BLaER1 (cell line): Measurements from ENCODE around the gene THBS2.
"Not testable (repeated sequence)": the region's sequence is repeated elsewhere in the genome, so short reads cannot be mapped to it uniquely, and the experiment has no call there.

Experiments
- H3K27ac ChIP-seq: shearing (Covaris generic); formaldehyde crosslinking; 2 replicates; pipeline ENCODE4 v1.8.1; 2022
- H3K27me3 ChIP-seq: shearing (Covaris generic); formaldehyde crosslinking; 2 replicates; pipeline ENCODE4 v1.8.1; 2022
- H3K36me3 ChIP-seq: shearing (Covaris generic); formaldehyde crosslinking; 2 replicates; pipeline ENCODE4 v1.8.1; 2022
- H3K4me1 ChIP-seq: shearing (Covaris generic); formaldehyde crosslinking; 2 replicates; pipeline ENCODE4 v1.8.1; 2022
- H3K4me2 ChIP-seq: shearing (Covaris generic); formaldehyde crosslinking; 2 replicates; pipeline ENCODE4 v1.8.1; 2022
- H3K4me3 ChIP-seq: shearing (Covaris generic); formaldehyde crosslinking; 2 replicates; pipeline ENCODE4 v1.8.1; 2022
- H3K9ac ChIP-seq: shearing (Covaris generic); formaldehyde crosslinking; 2 replicates; pipeline ENCODE4 v1.8.1; 2022
- H3K9me3 ChIP-seq: shearing (Covaris generic); formaldehyde crosslinking; 2 replicates; pipeline ENCODE4 v1.8.1; 2022
- H4K20me1 ChIP-seq: shearing (Covaris generic); formaldehyde crosslinking; 2 replicates; pipeline ENCODE4 v1.8.1; 2022
- Cebpa-rat ChIP-seq: shearing (Covaris generic); IDR thresholded peaks from 2 replicates; pipeline ENCODE4 v1.8.1; 2022

Gene THBS2

GRCh38 chr6:169225131-169225576 is 28.5 kb downstream of the THBS2 start:
- H3K27ac ChIP-seq: no peak overlapping the region
- no peak overlapping the region for H3K9ac ChIP-seq
- H3K4me3 ChIP-seq: no peak overlapping the region
- no peaks in the 10 kb centered on the region for H3K36me3 ChIP-seq
- H3K27me3 ChIP-seq: no peaks in the 10 kb centered on the region
- no peaks in the 10 kb centered on the region for H4K20me1 ChIP-seq
- no peaks in the 10 kb centered on the region for H3K4me1 ChIP-seq
- H3K9me3 ChIP-seq: peaks cover 23% of the 10 kb centered on the region
- H3K4me2 ChIP-seq: no peak overlapping the region
- no peak for TF ChIP-seq Cebpa-rat

GRCh38 chr6:169224716-169225115 is 28.9 kb downstream of the THBS2 start:
- H3K27me3 ChIP-seq: no peaks in the 10 kb centered on the region
- H3K27ac ChIP-seq: no peak overlapping the region

GRCh38 chr6:169224185-169224695 is 29.4 kb downstream of the THBS2 start:
- Histone ChIP-seq H3K9me3 (peaks cover 23% of the 10 kb centered on the region), H3K36me3 (no peaks in the 10 kb centered on the region)

More at GRCh38 chr6:169224716-169225115, 28.9 kb downstream of the THBS2 start:
- Histone ChIP-seq H3K4me3 (no peak overlapping the region), H3K9ac (no peak overlapping the region), H3K4me2 (no peak overlapping the region), H4K20me1 (no peaks in the 10 kb centered on the region), H3K36me3 (no peaks in the 10 kb centered on the region), H3K4me1 (no peaks in the 10 kb centered on the region), H3K9me3 (peaks cover 23% of the 10 kb centered on the region)
- TF ChIP-seq Cebpa-rat: no peak

DNA sequence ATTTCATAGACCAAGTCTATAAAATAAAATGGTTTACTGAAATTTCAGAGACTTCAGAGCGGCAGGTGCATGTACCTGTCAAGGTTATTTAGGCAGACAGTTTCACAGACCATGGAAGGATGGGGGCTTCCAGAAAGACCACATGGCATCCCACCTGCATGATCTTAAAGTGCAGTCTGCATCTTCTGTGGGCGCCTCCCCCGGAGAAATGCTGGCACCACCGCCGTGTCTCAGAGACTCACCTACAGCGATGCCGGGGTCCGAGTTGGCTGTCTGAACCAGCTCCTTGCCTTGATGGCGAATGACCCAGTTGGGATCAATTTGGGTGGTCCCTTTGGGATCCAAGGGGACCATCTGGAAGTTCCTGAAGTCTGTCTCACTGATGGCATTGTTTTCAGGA is 30.6 kb downstream of the THBS2 start:
- H3K27me3 ChIP-seq: no peaks in the 10 kb centered on the region
- no peak overlapping the region for H3K27ac ChIP-seq

More at GRCh38 chr6:169224185-169224695, 29.4 kb downstream of the THBS2 start:
- Histone ChIP-seq H3K9ac (no peak overlapping the region), H3K27ac (no peak overlapping the region), H3K4me3 (no peak overlapping the region), H4K20me1 (no peaks in the 10 kb centered on the region), H3K4me1 (no peaks in the 10 kb centered on the region), H3K27me3 (no peaks in the 10 kb centered on the region), H3K4me2 (no peak overlapping the region)
- no peak for TF ChIP-seq Cebpa-rat

GRCh38 chr6:169222126-169222525 is 31.5 kb downstream of the THBS2 start:
- TF ChIP-seq Cebpa-rat: no peak
- Histone ChIP-seq H3K9me3 (peaks cover 23% of the 10 kb centered on the region), H3K27ac (no peak overlapping the region), H3K9ac (no peak overlapping the region), H3K27me3 (no peaks in the 10 kb centered on the region), H3K4me3 (no peak overlapping the region), H3K36me3 (no peaks in the 10 kb centered on the region), H4K20me1 (no peaks in the 10 kb centered on the region), H3K4me1 (no peaks in the 10 kb centered on the region), H3K4me2 (no peak overlapping the region)

More for the DNA sequence above, 30.6 kb downstream of the THBS2 start:
- Histone ChIP-seq H3K9ac (no peak overlapping the region), H3K4me3 (no peak overlapping the region), H3K9me3 (peaks cover 23% of the 10 kb centered on the region), H4K20me1 (no peaks in the 10 kb centered on the region), H3K4me2 (no peak overlapping the region), H3K36me3 (no peaks in the 10 kb centered on the region), H3K4me1 (no peaks in the 10 kb centered on the region)
- no peak for TF ChIP-seq Cebpa-rat

DNA sequence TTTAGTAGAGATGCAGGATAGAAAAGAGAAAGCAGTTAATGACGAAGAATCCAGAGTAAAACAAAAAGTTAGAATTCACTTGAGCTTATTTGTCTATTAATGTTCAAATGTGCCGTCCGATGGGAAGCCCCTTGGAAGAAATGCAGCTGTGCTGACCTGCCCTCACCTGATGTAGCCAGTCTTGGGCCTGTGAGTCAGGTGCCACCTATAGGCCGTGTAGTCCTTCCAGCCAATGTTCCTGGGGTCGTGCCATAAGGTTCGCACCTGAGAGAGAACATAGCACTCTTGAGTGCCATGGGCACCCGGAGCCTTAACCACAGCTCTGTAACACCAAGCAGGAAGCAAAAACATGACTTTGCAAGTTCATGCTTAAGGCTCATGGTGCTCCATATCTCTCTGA is 32.4 kb downstream of the THBS2 start:
- no peak for TF ChIP-seq Cebpa-rat
- Histone ChIP-seq H3K4me1 (no peaks in the 10 kb centered on the region), H3K4me3 (no peak overlapping the region), H3K4me2 (no peak overlapping the region), H3K27ac (no peak overlapping the region), H3K9me3 (peaks cover 23% of the 10 kb centered on the region), H3K9ac (no peak overlapping the region), H3K27me3 (no peaks in the 10 kb centered on the region), H4K20me1 (no peaks in the 10 kb centered on the region), H3K36me3 (no peaks in the 10 kb centered on the region)

DNA sequence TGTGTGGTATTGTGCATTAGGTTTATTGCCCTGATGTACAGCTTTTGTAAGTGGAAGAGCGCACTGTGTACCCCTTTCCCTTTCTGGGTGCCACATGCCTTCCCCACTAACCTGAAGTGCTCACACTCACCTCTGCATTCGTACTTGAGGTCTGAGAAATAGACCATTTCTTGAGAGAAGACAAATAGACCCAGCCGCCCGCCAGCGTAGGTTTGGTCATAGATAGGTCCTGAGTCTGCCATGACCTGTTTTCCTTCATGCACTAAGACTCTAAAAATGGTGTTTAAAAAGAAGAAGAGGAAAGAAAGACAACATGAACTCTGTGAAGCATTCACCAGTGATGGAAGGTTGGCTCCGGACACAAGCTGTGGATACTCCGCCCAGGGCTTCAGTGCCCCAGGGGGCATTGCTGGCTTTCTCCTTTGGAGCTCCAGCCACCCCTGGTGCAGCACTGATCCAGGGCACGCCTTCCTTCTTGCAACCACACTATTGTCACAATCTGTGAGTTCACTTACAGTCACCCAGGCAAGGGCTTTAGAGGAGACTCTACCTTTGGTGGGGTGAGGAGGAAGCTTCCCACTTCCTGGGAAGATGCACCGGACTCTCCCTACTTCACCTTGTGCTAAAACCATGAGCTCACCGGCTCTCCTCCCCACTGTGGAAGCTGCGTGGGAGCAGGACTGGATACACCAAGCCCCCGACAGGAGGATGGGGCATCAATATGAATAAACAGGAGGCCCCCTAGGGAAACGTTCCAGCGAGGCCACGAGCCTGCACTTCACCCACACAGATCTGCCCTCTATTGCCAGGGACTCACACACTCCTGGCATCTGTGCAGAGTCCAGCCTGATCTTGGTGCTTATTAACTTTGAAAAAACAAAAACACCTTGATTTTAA is 33.3 kb downstream of the THBS2 start:
- H3K27ac ChIP-seq: no peak overlapping the region
- H3K27me3 ChIP-seq: no peaks in the 10 kb centered on the region
- no peaks in the 10 kb centered on the region for H4K20me1 ChIP-seq
- H3K9ac ChIP-seq: no peak overlapping the region
- H3K36me3 ChIP-seq: no peaks in the 10 kb centered on the region
- TF ChIP-seq Cebpa-rat: no peak
- H3K4me3 ChIP-seq: no peak overlapping the region
- no peak overlapping the region for H3K4me2 ChIP-seq
- no peaks in the 10 kb centered on the region for H3K4me1 ChIP-seq
- H3K9me3 ChIP-seq: peaks cover 23% of the 10 kb centered on the region

DNA sequence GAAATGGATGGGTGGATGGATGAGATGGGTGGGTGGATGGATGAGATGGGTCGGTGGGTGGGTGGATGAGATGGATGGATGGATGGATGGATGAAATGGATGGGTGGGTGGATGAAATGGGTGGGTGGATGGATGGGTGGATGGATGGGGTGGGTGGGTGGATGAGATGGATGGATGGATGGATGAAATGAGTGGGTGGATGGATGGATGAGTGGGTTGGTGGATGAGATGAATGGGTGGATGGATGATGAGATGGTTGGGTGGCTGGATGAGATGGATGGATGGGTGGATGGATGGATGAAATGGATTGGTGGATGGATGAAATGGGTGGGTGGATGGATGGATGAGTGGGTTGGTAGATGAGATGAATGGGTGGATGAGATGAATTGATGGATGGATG is 35.7 kb downstream of the THBS2 start:
- no peak for TF ChIP-seq Cebpa-rat
- peaks cover 31% of the 10 kb centered on the region for H3K9me3 ChIP-seq
- H3K27ac ChIP-seq: no peak overlapping the region
- H3K9ac ChIP-seq: no peak overlapping the region
- H3K36me3 ChIP-seq: no peaks in the 10 kb centered on the region
- H3K27me3 ChIP-seq: no peaks in the 10 kb centered on the region
- H3K4me2 ChIP-seq: no peak overlapping the region
- H3K4me1 ChIP-seq: no peaks in the 10 kb centered on the region
- H3K4me3 ChIP-seq: no peak overlapping the region
- no peaks in the 10 kb centered on the region for H4K20me1 ChIP-seq

GRCh38 chr6:169216830-169217229 is 36.8 kb downstream of the THBS2 start:
- Histone ChIP-seq H3K4me3 (no peak overlapping the region), H4K20me1 (no peaks in the 10 kb centered on the region), H3K4me1 (no peaks in the 10 kb centered on the region), H3K27ac (no peak overlapping the region), H3K36me3 (no peaks in the 10 kb centered on the region), H3K9me3 (peaks cover 20% of the 10 kb centered on the region), H3K9ac (no peak overlapping the region), H3K4me2 (no peak overlapping the region), H3K27me3 (no peaks in the 10 kb centered on the region)
- TF ChIP-seq Cebpa-rat: no peak

- H4K20me1 ChIP-seq: no peaks in the 10 kb centered on the region
- H3K9me3 ChIP-seq: peaks cover 13% of the 10 kb centered on the region; the same call in 1 of the 2 replicates
- H3K36me3 ChIP-seq: no peaks in the 10 kb centered on the region
- H3K9ac ChIP-seq: no peak overlapping the region
- H3K27ac ChIP-seq: no peak overlapping the region
- H3K4me3 ChIP-seq: no peak overlapping the region
- H3K4me2 ChIP-seq: no peak overlapping the region
- no peak for TF ChIP-seq Cebpa-rat
- H3K27me3 ChIP-seq: no peaks in the 10 kb centered on the region
- peaks cover 10% of the 10 kb centered on the region for H3K4me1 ChIP-seq
Observed at GRCh38 chr6:169215201-169215681, 38.4 kb downstream of the THBS2 start.

DNA sequence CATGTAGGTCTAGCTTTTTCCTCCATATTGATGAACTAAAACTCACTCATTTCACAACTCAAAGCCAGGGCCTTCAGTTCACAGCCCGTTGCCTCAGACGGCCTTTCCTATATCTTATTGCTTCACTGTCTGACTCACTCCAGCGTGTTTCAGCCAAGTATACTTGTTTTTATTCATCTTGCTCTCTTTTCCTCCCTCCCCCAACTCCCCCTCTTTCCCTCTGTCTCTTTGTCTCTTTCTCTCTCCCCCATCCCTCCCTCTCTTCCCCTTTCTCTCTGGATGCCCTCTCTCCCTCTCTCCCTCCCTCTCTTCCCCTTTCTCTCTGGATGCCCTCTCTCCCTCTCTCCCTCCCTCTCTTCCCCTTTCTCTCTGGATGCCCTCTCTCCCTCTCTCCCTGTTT is 38.9 kb downstream of the THBS2 start:
- H3K4me1 ChIP-seq: peaks cover 14% of the 10 kb centered on the region
- H3K9ac ChIP-seq, H3K36me3 ChIP-seq, H3K4me2 ChIP-seq, H3K27me3 ChIP-seq, H3K27ac ChIP-seq, H3K4me3 ChIP-seq, H4K20me1 ChIP-seq: not testable (repeated sequence)
- peaks cover 13% of the 10 kb centered on the region; the same call in 1 of the 2 replicates for H3K9me3 ChIP-seq
